ENCODE measurements around the gene PDE4D.

Gene PDE4D

DNA sequence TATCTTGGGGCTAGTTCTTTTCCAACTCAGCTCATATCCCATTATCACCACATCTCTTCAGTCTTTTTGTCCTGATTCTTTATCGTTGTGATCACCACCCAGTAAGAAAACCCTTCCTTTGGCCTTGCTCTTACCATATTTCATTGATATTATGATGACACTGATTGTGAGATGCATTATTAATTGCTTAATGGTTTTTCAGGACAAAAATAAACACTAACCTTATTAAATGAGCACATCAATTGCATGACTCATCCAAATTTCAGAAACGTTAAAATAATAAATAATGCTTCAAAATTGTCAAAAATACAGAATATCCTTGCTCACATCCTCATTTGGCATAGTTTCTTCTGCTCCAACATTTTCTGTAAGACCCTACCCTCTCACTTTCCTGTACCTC is 270.7 kb downstream of the PDE4D start:
- TF ChIP-seq, protein P1, sequence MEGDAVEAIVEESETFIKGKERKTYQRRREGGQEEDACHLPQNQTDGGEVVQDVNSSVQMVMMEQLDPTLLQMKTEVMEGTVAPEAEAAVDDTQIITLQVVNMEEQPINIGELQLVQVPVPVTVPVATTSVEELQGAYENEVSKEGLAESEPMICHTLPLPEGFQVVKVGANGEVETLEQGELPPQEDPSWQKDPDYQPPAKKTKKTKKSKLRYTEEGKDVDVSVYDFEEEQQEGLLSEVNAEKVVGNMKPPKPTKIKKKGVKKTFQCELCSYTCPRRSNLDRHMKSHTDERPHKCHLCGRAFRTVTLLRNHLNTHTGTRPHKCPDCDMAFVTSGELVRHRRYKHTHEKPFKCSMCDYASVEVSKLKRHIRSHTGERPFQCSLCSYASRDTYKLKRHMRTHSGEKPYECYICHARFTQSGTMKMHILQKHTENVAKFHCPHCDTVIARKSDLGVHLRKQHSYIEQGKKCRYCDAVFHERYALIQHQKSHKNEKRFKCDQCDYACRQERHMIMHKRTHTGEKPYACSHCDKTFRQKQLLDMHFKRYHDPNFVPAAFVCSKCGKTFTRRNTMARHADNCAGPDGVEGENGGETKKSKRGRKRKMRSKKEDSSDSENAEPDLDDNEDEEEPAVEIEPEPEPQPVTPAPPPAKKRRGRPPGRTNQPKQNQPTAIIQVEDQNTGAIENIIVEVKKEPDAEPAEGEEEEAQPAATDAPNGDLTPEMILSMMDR (conservative IDR thresholded peaks at IDR 0.05; ENCODE audit: low read depth, low read length): no peak
- DNase-seq (ENCODE audit: low read depth): no peak
- H3K4me3 ChIP-seq (ENCODE audit: low read depth, low read length): no peak overlapping the region

DNA sequence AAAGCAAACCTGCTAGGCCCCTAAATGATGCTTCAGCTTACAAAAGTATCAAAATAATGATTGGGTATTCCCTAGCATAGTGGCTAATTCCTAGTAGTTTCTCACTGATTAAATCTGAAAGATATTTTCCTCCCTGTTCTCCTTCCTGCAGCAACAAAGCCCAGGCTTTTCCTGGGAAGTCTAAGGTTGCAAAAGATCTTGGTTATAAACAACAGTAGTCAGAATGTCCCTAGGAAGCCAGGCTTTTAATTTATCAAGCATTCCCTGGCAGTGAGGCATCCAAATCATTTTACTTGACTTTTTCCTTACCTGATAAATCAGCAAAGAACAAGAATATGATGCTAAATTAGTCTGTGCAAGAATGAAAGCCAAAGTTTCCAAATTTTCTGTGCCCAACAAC is 272.0 kb downstream of the PDE4D start:
- H3K4me3 ChIP-seq (ENCODE audit: low read depth, low read length): no peak overlapping the region
- DNase-seq (ENCODE audit: low read depth): peak; percentile 28
- TF ChIP-seq, protein P1 (conservative IDR thresholded peaks at IDR 0.05; ENCODE audit: low read depth, low read length): no peak

DNA sequence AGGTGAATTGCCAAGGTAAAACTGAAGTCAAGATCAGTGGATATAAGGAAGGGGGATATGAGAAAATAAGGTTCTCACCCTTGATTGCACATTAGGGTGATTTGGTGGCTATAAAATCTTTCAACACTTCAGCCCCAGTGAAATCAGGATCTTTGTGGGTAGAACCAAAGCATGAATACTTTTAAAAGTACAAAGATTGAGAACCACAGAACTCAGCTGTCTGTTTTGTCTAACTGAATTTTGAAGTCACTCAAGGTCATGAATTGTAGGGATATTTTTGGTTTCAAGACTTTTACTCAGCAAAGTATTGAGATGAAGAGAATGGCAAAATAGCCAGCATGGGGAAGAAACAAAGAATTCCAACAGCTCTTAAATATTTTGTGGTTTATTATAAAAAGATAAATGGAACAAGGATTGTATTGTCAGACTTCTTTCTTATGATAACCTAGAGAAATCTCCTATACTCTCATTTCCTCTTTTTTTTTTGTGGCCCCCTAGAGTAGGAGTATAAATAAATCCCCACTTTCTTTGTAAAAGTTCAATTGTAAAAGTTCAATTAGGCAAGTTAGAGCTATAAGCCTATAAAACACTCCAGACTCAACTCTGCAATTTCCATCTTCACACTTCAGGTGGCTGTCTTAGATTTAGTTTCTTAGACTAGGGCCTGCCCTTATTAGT is 272.9 kb downstream of the PDE4D start:
- H3K4me3 ChIP-seq (ENCODE audit: low read depth, low read length): no peak overlapping the region
- peak; percentile 61 for DNase-seq (ENCODE audit: low read depth)
- TF ChIP-seq, protein P1 (conservative IDR thresholded peaks at IDR 0.05; ENCODE audit: low read depth, low read length): no peak

DNA sequence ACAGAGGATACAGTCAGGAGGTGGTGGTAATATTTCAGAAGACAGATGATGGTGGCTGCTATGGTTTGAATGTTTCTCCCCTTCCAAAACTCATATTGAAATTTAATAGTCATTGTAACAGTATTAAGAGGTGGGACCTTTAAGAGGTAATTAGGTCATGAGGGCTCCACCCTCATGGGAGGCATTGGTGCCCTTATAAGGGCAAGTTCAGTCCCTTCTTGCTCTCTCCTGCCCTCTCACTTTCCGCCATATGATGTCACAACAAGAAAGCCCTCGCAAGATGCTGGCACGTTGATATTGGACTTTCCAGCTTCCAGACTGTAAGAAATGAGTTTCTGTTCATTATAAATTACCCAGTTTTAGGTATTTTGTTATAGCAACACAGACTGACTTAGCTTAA is 274.9 kb downstream of the PDE4D start:
- H3K4me3 ChIP-seq (ENCODE audit: low read depth, low read length): no peak overlapping the region
- DNase-seq (ENCODE audit: low read depth): no peak
- TF ChIP-seq, protein P1 (conservative IDR thresholded peaks at IDR 0.05; ENCODE audit: low read depth, low read length): no peak

DNA sequence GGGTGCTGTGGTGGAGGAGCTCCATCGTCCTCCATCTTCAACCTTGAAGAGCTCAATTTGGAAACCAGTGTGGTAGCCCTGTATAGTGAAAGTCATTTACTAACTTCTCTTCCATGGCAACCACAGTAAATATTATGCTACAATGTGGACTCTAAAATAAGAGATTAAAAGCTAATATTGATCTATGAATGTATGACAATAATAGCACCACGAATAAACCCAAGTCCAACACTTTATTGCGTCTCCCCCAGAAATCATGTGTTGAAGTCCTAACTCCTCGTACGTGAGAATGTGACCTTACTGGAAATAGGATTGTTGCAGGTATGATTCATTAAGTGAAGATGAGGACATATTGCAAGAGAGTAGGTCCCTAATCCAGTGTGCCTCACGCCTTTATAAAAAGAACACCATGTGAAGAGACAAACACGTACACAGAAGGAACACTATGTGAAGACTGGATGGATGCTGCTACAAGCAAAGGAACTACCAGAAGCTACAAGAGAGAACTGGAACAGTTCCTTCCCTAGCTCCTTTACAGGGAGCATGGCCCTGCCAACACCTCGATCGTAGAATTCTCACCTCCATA is 276.2 kb downstream of the PDE4D start:
- DNase-seq (ENCODE audit: low read depth): no peak
- TF ChIP-seq, protein P1 (conservative IDR thresholded peaks at IDR 0.05; ENCODE audit: low read depth, low read length): no peak

DNA sequence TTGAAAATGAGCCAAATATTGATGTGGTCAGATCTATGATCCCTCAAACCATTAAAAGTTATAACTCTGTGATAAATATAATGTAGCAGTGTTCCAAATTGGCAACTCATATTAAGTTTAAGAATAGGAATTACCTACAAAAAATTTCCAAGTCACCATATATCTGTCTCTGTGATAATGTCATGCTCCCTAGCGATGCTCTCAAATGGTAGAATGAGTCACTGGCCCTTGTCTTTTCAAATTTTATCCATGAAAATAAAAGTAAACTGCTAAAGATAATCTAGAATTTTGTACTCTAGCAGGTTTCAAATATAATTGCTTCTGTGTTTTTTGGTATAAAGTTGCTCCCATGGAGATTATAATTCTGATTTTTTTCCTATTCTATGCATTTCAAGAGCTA is 277.1 kb downstream of the PDE4D start:
- no peak overlapping the region for H3K4me3 ChIP-seq (ENCODE audit: low read depth, low read length)
- no peak for DNase-seq (ENCODE audit: low read depth)
- TF ChIP-seq, protein P1 (conservative IDR thresholded peaks at IDR 0.05; ENCODE audit: low read depth, low read length): no peak

More for the DNA sequence above, 276.2 kb downstream of the PDE4D start:
- no peak overlapping the region for H3K4me3 ChIP-seq (ENCODE audit: low read depth, low read length)

DNA sequence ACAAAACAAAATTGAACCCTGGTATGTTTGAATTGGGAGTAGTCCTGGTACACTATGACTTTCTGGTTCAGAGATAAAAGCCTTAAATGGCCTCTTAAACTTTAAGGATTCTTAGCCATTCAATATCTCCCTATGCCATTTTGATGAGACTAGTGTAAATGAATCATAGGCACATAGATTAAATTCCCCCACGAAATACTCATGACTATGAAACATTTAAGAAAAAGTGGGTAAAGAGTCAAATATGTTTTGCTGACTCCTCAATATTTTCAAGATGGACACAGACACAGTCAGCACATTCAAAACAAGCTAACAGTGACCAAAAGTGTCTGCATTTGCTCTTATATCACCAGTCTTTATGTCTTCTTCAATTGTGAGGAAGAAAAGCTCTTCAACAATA is 278.3 kb downstream of the PDE4D start:
- DNase-seq (ENCODE audit: low read depth): peak; percentile 73
- no peak overlapping the region for H3K4me3 ChIP-seq (ENCODE audit: low read depth, low read length)
- TF ChIP-seq, protein P1 (conservative IDR thresholded peaks at IDR 0.05; ENCODE audit: low read depth, low read length): no peak
